A549 (cell line): ENCODE data around the gene NME3. TPM values are rescaled to one million over a fixed set of nuclear protein-coding genes. Genes with fewer than 3 reads are reported as not detected.

ENCODE experiments used
- ATAC-seq, 2 experiments: fragments of 200-7000 bp in 1 of 2; fragments of >200 bp in 1 of 2; cut with Nextera tagmentation in 1 of 2; cut with Tn5 transposase in 1 of 2; 3 replicates each; pipeline versions ENCODE4 v1.8.0 to v1.9.1; 2018 to 2020; ENCODE audit warnings: mild to moderate bottlenecking in 1 of 2, moderate library complexity in 1 of 2
- CTCF ChIA-PET: fragments of 300-600 bp; sonication (Branson Sonifier 250); formaldehyde crosslinking; extraction: SDS; loops from one replicate; lab custom pipeline; 2021; ENCODE audit warnings: antibody characterized with exemption, inconsistent platforms; lab: Yijun Ruan, JAX
- POLR2A ChIA-PET: fragments of 350-600 bp; formaldehyde crosslinking; extraction: SDS; loops from one replicate; lab custom pipeline; 2021; ENCODE audit warnings: antibody characterized with exemption, inconsistent platforms; lab: Yijun Ruan, JAX
- DNase-seq, 2 experiments: peaks; one replicate each; pipeline versions ENCODE4 v3.0.0 to v3.0.0-alpha.2; 2011 to 2016; ENCODE audit warnings: low read depth in 1 of 2, low spot score in 1 of 2
- FAIRE-seq: peaks from 2 replicates; lab custom pipeline; 2011; peaks lifted over from hg19 to GRCh38; lab: Jason Lieb, UNC
- H3K27ac ChIP-seq, 2 experiments: fragments of >200 bp; sonication (Bioruptor Twin); formaldehyde crosslinking; 3 replicates each; pipeline ENCODE4 v1.5.1; 2016 to 2017
- H3K4me1 ChIP-seq: fragments of >200 bp; sonication (Bioruptor Twin); formaldehyde crosslinking; 3 replicates; pipeline ENCODE4 v1.6.1; 2016
- H3K4me2 ChIP-seq: fragments of >200 bp; sonication (Bioruptor Twin); formaldehyde crosslinking; 3 replicates; pipeline ENCODE4 v1.6.1; 2016
- H3K4me3 ChIP-seq: fragments of >200 bp; sonication (Bioruptor Twin); formaldehyde crosslinking; 3 replicates; pipeline ENCODE4 v1.5.1; 2016
- H3K9me3 ChIP-seq: fragments of >200 bp; sonication (Bioruptor Twin); formaldehyde crosslinking; 3 replicates; pipeline ENCODE4 v1.6.1; 2016
- CBX8 ChIP-seq: fragments of 200-600 bp; sonication (generic); IDR thresholded peaks from 2 replicates; pipeline ENCODE4 v1.6.1; 2016
- CTCF ChIP-seq: fragments of >200 bp; sonication (Bioruptor Twin); formaldehyde crosslinking; IDR thresholded peaks from 3 replicates; pipeline ENCODE4 v1.5.1; 2016
- E2F6 ChIP-seq: IDR thresholded peaks from 2 replicates; pipeline ENCODE4 v1.6.1; 2012; ENCODE audit warnings: low read depth, borderline replicate concordance
- ELK1 ChIP-seq: fragments of 150-350 bp; IDR thresholded peaks from 2 replicates; pipeline ENCODE4 v1.6.1; 2014; ENCODE audit warnings: low read depth, mild to moderate bottlenecking, low read length
- ESRRA ChIP-seq: fragments of 150-350 bp; IDR thresholded peaks from 2 replicates; pipeline ENCODE4 v1.6.1; 2014; ENCODE audit warnings: mild to moderate bottlenecking, low read length, borderline replicate concordance
- FOSB ChIP-seq: fragments of 250-450 bp; sonication (Bioruptor Pico); IDR thresholded peaks from 2 replicates; pipeline ENCODE4 v1.5.0; 2020; ENCODE audit warnings: mild to moderate bottlenecking, moderate library complexity
- HEYL ChIP-seq: fragments of 250-450 bp; sonication (Bioruptor Pico); IDR thresholded peaks from 2 replicates; pipeline ENCODE4 v1.8.0; 2021; ENCODE audit warnings: mild to moderate bottlenecking, moderate library complexity
- HOXB13 ChIP-seq: fragments of 250-450 bp; sonication (Bioruptor Pico); IDR thresholded peaks from 2 replicates; pipeline ENCODE4 v1.5.0; 2020; ENCODE audit warnings: low read depth, mild to moderate bottlenecking, moderate library complexity
- NFE2L2 ChIP-seq: fragments of 150-350 bp; conservative IDR thresholded peaks from 2 replicates; pipeline ENCODE4 v1.6.1; 2014; ENCODE audit warnings: low read length
- PBX3 ChIP-seq: IDR thresholded peaks from 2 replicates; pipeline ENCODE4 v1.6.1; 2012
- RAD21 ChIP-seq, 2 experiments: fragments of >200 bp in 1 of 2; sonication (Bioruptor Twin) in 1 of 2; formaldehyde crosslinking in 1 of 2; IDR thresholded peaks in 1 of 2; conservative IDR thresholded peaks in 1 of 2; 2 replicates in 1 of 2; 3 replicates in 1 of 2; pipeline ENCODE4 v1.6.1; 2012 to 2018; ENCODE audit warnings: inconsistent platforms in 1 of 2
- SMC3 ChIP-seq: fragments of >200 bp; sonication (Bioruptor Twin); formaldehyde crosslinking; IDR thresholded peaks from 3 replicates; pipeline ENCODE4 v1.6.1; 2018; ENCODE audit warnings: inconsistent platforms
- TP53 ChIP-seq: fragments of 250-450 bp; sonication (Bioruptor Pico); IDR thresholded peaks from 2 replicates; pipeline ENCODE4 v1.5.0; 2021; ENCODE audit warnings: mild to moderate bottlenecking, moderate library complexity
- WGBS: methylation state at CpG from one replicate; pipeline ENCODE4 v1.1.6; 2017; ENCODE audit errors: missing lambda C conversion rate; 5-methylcytosine and 5-hydroxymethylcytosine counted together
- polyA plus RNA-seq, 4 experiments: library from polyadenylated mRNA; depleted of rRNA in 3 of 4; stranded (reverse); fragments of >200 nt; fragmentation: RNase III in 1 of 4; extraction: RNeasy Plus Mini Kit Qiagen cat#74134 plus additional on column Dnase treatment in 1 of 4; gene quantifications; 2 replicates in 3 of 4; 3 replicates in 1 of 4; pipeline ENCODE4 v1.2.3, GENCODE V29; 2011 to 2017

The NME3 gene
- polyA plus RNA-seq, 2 of the 4 experiments (the other 2 are of a cell fraction), result 15.2 to 49.9 TPM

GRCh38 chr16:1818204-1818872 is 47.0 kb upstream of the NME3 start (continued):
- TF ChIP-seq CTCF (no peak), NFE2L2 (no peak), HOXB13 (CRISPR knock-in tag) (no peak)

- TF ChIP-seq FOSB (CRISPR knock-in tag) (no peak), NFE2L2 (no peak)
- WGBS, result 92% methylated on average over 16 of the region's 17 CpGs
- DNase-seq (no peak), FAIRE-seq (no peak), ATAC-seq (no peak; a peak in 1 of 6 replicates)
- Histone ChIP-seq H3K4me1 (peaks cover 5% of the 10 kb centered on the region; the same call in 1 of the 3 replicates), H3K9me3 (no peaks in the 10 kb centered on the region), H3K27ac (no peak overlapping the region), H3K4me3 (no peak overlapping the region), H3K4me2 (no peak overlapping the region)
- ChIA-PET CTCF (no interaction called here), POLR2A (no interaction called here)
Observed at GRCh38 chr16:1817716-1818115, 46.4 kb upstream of the NME3 start.

GRCh38 chr16:1817276-1817589 is 45.9 kb upstream of the NME3 start:
- ATAC-seq (no peak), DNase-seq (no peak), FAIRE-seq (no peak)
- Histone ChIP-seq H3K4me2 (no peak overlapping the region), H3K4me3 (no peak overlapping the region), H3K9me3 (no peaks in the 10 kb centered on the region), H3K27ac (no peak overlapping the region), H3K4me1 (peaks cover 10% of the 10 kb centered on the region; the same call in 1 of the 3 replicates)
- POLR2A ChIA-PET, result interaction anchor here (1.7 kb wide), 1 partner anchor 148 kb away, joined by 4 read pairs; the partner anchor contains the start of gene RPS2
- CTCF ChIA-PET, result no interaction called here
- TF ChIP-seq PBX3 (no peak), E2F6 (no peak), TP53 (CRISPR knock-in tag) (no peak), HEYL (CRISPR knock-in tag) (no peak)
- WGBS, result 91% methylated on average over 9 of the region's 9 CpGs

- ChIA-PET POLR2A (interaction anchor here (0.6 to 1.7 kb wide), 2 partner anchors 112 to 148 kb away, joined by 3 to 4 read pairs; partner anchors contain the start of gene RPS2), CTCF (no interaction called here)
- Histone ChIP-seq H3K9me3 (no peaks in the 10 kb centered on the region), H3K4me2 (no peak overlapping the region), H3K4me3 (no peak overlapping the region), H3K27ac (no peak overlapping the region), H3K4me1 (peaks cover 10% of the 10 kb centered on the region; the same call in 1 of the 3 replicates)
- no peak for ATAC-seq
- no peak for DNase-seq
- 91% methylated on average over 27 of the region's 40 CpGs for WGBS
- no peak for FAIRE-seq
- TF ChIP-seq HOXB13 (CRISPR knock-in tag) (no peak), SMC3 (no peak), PBX3 (no peak), CBX8 (no peak), ELK1 (no peak), ESRRA (no peak), HEYL (CRISPR knock-in tag) (no peak), RAD21 (conservative IDR thresholded peaks at IDR 0.05 in 1 of 2, IDR thresholded peaks at IDR 0.05 in 1 of 2) (no peak)
Observed at GRCh38 chr16:1816396-1817275, 45.3 kb upstream of the NME3 start.
